Medulla oblongata (tissue), 1 donor: ENCODE measurements around the gene BRS3.
"Not testable (repeated sequence)": the region's sequence is repeated elsewhere in the genome, so short reads cannot be mapped to it uniquely, and the experiment has no call there.

ENCODE experiments used
- DNase-seq: peaks from one replicate; pipeline ENCODE4 v3.0.0-alpha.2; 2015; ENCODE audit errors: extremely low spot score

BRS3 gene

GRCh38 chrX:136487647-136488046 is at the start of gene BRS3:
BRS3 (plus strand) TSS chrX:136487947; CDS start chrX:136488115, 168 bp downstream.
- no peak for DNase-seq

DNA sequence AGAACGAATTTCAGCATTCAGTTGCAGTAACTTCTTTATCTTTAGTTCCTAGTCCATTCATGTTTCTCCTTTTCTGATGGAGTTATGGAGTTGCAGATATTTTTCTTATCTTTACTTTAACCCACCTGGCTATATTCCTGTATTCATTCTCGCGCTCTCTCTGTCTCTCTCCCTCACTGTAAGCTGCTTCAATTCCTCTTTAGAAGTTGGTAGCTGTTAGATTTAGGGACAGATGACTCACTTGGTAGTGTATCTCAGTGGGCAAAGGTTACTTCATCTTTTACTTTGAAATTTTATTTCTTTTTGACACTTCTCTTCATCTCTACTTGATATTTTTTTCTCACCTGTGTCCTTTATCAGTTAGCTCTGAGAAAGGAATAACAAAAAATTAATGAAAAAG is 49.6 kb upstream of the BRS3 start:
- DNase-seq = no peak

GRCh38 chrX:136445674-136446073 is 42.1 kb upstream of the BRS3 start:
- not testable (repeated sequence) for DNase-seq

- no peak for DNase-seq
Observed at GRCh38 chrX:136446208-136446607, 41.5 kb upstream of the BRS3 start.

GRCh38 chrX:136447308-136447707 is 40.4 kb upstream of the BRS3 start:
- no peak for DNase-seq

DNA sequence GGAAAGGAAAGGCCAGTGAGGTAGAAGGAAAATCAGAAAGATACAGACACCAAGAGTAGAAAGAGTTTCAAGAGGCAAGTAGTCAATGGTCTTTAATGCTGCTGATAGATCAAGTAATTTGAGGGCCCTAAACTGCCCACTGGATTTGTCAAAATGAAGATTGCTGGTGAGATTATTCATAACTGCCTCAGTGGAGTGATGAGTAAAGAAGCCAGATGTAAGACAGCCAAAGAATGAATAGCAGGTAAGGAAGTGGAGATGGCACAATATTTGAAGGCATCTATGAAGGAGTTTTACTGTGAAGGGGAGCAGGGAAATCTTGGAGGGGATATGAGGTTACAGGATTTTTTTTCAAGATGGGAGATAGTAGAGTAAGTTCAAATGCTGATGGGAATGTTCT is 39.8 kb upstream of the BRS3 start:
- DNase-seq = no peak

DNA sequence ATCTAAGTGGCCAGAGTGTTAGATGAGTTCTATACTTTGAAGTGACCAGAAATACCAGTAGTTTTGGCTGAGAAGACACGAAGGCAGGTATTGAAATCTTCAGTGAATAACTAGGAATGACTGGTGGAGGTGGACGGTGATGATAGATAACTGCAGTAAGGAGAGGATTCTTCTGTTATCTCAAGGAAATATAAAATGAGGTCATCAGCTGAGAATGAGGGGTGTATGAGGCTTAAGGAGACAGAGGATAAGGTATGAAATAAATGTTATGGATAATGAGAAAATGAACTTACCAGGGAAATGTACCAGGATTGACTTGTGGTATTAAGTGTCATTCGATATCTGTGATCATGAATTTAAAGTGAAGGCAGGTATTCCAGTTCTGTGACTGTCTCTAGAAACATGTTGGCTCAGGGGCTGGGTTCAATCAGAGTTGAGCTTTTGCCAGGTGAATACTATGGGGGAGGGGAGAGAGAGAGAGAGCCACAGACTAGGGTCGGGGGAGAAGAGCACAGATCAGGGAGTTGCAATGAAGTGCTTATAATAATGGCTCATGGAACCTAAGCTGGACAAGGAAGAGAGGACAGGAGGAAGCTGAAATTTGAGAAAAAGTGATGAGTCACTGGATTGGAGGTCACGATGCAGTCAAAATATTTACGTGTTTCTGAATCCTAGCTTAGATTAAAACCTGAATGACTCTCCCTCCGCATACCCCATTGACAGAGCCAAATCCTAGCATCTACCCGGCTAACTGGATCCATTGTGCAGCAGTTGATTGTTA is 37.5 kb upstream of the BRS3 start:
- no peak for DNase-seq

DNA sequence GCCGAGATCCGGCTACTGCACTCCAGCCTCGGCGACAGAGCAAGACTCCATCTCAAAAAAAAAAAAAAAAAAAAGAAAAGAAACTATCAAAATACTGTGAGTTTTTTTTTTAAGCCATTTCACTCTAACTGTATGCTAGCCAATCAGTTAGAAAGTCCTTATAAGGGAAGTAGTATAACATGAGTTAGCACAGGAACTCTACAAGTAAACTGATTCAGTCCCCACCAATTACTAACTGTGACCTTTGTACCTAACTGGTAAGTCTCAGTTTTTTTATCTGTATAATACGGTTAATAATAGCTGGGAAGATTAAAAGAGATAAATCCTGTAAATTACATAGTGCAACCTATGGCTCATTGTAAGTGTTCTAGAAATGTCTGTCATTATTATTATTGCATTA is 35.1 kb upstream of the BRS3 start:
- DNase-seq = no peak

GRCh38 chrX:136453114-136453513 is 34.6 kb upstream of the BRS3 start:
- no peak for DNase-seq

DNA sequence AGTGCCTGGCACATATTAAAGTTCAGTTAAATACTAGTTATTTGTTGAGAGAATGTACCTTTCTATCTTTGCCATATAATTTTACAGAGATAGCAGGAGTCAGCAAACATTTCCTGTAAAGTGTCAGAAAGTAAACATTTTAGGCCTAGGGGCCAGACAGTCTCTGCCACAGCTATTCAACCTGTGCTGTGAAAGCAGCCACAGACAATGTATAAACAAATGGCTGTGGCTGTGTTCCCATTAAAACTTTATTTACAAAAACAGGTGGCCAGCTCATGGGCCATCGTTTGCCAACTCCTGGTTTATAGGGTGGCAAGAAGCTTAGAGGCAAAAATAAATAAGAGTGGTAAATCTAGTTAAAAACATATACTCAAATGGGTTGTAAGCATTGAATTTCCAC is 34.0 kb upstream of the BRS3 start:
- no peak for DNase-seq

DNA sequence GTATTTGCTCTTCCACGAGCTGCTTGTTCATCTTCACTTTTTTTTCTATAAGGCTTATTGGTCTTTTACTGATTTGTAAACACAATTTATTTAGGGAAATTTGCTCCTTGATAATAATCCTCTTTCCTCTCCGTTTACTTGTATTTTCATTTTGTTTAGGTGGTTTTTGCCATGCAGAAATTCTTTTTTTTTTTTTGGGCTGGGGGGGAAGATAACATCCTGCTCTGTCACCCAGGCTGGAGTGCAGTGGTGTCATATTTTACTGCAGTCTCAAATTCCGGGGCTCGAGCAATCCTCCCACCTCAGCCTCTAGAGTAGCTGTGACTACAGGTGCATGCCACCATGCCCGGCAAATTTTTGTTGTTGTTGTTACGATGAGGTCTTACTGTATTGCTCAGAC is 31.6 kb upstream of the BRS3 start:
- DNase-seq = no peak

- DNase-seq = no peak
Observed at GRCh38 chrX:136457303-136457917, 30.3 kb upstream of the BRS3 start.

DNA sequence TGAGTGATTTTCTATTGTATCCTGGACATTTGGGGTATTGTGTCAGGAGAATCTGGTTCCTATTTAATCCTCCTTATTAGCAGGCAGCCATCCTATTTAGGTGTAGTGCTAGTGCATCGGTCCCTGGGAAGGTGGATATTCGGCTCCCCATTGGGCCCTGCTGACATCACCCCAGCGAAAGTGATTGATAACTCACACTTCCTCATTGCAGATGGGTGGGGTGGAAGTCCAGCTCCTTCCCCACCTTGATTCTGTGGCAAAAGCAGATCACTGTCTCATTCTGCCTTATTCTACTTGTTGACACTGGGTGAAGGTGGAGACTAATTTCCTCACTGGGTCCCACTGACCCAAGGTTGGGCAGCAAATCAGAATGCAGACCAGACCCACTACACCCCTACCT is 23.2 kb upstream of the BRS3 start:
- no peak for DNase-seq

DNA sequence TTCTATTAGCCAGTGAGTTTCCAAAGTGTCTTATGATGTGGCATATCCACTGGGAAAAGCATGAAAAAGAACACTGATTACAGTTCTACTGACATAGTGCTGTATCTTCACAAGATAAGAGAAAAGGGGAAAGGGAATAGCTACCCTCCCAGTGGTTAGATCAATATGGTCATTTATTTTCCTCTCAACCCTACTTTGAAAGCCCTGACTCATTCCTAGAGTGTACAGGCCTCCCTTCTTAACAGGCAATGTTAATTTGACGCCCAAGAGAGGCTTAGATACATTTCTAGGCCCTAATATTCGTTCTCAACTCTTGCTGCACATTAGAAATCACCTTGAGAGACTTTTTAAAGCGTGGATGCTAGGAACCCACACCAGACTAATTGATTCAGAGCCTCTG is 20.4 kb upstream of the BRS3 start:
- no peak for DNase-seq

- no peak for DNase-seq
Observed at GRCh38 chrX:136468391-136469103, 19.2 kb upstream of the BRS3 start.

DNA sequence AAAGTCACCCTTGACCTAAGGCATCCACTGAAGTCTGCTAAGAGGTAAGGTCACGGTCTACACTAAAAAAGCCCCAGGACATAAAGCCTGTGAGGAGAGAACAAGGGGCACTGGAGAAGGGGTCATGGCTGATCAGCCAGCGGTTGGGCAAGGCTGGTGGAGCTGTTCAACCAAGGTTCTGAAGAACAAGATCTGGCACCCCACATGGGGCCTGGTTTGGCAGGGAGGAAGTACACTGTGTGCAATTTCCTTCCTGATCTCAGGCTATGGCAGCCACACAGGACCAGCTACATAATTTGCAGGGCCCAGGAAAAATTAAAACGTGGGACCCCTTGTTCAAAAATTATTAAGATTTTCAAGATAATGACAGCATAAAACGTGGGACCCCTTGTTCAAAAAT is 14.1 kb upstream of the BRS3 start:
- no peak for DNase-seq

DNA sequence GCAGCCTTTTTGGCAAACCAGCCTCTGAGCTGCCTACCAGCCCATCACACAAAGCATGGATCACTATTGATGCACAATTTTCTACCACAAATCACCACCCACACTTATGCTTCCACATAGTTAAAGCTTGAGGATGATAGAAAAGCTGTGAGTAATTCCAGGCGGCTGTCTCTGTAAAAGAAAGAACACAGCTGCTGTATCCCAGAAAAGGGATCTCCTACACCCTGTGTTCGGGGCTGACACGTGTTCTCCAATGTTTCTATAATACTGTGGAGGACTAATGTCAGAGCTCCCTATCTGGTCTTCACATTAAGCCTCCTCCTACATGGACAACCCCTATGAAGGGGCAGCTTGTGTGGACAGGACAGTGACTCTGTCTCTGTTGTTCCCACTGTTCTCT is 12.5 kb upstream of the BRS3 start:
- DNase-seq = no peak

DNA sequence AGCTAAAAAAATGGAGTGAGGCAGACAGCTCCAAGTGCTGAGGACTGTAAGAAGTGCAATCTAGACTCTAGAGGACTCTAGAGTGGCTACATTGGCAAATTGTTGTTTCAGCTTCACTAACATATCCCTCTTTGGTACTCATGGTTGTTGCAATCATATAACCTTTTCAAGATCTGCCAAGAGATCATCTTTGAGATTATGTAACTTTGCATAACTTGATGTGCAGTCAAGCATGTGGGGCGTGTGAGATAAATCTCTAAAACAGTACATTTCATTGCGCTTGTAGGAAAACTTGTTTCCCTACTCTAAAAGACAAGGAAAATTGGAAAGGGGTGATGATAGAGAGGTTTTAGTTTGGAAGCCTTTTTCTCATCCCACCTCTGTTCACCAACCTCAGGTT is 11.2 kb upstream of the BRS3 start:
- no peak for DNase-seq

- no peak for DNase-seq
Observed at GRCh38 chrX:136477026-136477425, 10.7 kb upstream of the BRS3 start.

DNA sequence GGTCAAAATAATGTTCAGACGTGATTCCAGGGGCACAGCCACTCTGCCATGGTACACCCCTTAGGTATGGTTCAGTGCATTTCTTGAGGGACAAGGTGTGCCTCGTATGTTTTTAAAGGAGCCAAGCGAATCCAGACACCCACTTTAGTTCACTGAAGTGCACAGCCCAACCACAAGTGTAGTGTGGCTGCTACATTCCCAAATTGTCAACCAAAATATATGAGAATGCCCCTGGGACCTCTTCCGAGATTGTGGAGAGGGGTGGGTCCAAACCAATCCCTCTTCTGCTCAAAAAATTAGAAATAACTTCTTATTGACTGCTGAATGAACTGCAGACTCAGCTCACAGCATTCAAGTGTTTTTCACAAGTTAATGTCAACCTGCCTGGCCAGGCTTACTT is 7.4 kb upstream of the BRS3 start:
- no peak for DNase-seq

DNA sequence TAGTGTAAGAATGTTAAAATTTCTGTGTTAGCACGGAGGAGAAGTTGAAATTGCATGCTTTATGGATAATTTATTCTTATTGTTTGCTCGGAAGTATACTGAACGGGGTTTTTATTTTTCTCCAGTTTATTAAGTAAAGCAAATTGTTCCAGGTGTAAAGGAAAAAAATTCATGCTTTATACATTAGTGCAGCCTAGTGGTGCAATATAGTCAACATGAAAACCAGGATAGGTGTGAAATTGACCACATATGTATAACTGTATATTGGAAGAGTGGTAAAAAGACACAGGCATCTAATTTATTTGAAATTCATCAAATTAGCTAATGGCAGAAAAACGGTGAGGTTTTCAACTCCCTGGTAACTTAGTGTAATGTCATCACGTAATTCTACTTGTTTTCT is 959 bp downstream of the BRS3 start:
- no peak for DNase-seq

- no peak for DNase-seq
Observed at GRCh38 chrX:136491832-136492231, 4.1 kb downstream of the BRS3 start.

DNA sequence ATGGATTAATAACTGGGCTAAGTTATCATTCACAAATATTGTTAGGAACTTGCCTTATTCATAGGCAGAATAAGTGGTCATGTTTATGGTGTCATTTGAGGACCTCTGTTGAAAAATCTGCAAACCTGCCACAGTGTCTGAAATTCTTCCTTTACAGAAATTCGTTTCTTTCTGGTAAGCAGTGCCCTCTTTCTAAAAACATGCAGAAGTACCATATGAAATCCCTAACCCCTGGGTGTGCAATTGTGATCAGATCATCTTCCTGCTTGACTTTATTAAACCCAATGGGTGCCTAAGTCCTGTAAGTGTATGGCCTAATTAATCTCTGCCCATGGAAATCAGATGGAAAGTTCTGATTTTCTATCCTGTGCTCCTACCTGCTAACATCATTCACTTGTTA is 5.3 kb downstream of the BRS3 start:
- no peak for DNase-seq
